ENCODE measurements around the gene AGBL5.
A peak's percentile ranks its signal among the peaks of the same experiment; 100 is the strongest.

AGBL5 gene

DNA sequence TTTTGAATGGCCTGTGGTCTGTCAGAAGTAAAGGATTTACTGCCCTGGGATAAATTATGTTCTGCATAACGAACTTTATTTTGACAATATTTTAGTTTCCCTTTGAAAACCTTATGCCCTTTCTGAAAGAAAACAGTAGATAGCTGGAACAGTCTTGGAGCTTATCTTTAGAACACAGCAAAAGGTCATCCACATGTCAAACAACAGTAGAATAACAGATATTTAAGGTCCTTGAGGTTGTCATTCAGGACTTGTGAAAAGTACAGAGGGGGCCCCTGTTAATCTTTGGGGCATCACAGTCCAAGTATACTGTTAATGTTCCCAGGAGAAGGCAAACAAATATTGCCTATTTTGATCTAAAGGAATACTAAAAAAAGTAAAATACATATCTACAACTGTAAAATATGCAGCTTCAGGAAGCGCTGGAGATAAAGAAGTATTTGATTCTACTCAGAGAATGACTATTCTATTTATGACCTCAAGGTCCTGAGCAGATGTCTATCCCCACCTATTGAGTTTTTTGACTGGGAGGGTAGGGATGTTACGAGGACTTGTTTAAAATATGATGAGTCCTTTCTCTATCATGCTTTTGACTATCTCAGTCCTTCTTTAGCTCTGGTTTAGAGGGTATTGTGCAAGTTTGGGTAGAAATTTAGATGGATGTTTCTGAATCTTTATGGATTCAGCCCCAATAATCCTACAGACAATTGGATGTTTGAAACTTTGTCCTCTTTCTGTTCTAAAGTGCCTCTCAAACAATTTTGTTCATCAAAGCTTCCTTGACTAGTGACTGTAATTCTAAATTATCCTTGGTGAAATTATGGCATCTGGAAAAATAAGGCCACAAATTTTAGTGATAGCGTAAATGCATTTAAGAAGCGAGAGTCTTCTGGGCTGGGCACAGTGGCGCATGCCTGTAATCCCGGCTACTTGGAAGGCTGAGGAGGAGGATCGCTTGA lies 43.8 kb upstream of the AGBL5 start:
- Mint-ChIP-seq H3K36me3 (ENCODE audit: low read depth) (peaks cover 10% of the 10 kb centered on the region), H3K4me1 (no peaks in the 10 kb centered on the region), H3K4me3 (no peak overlapping the region), H3K27ac (peak overlapping the region; percentile 22), H3K9me3 (peaks cover 5% of the 10 kb centered on the region), H3K27me3 (ENCODE audit: low read depth, poor library complexity) (peaks cover 6% of the 10 kb centered on the region)
- DNase-seq: no peak
- no peak for TF ChIP-seq CTCF (IDR thresholded peaks at IDR 0.05)

GRCh38 chr2:27008678-27009077 lies 42.8 kb upstream of the AGBL5 start:
- H3K4me1 Mint-ChIP-seq: no peaks in the 10 kb centered on the region
- H3K36me3 Mint-ChIP-seq (ENCODE audit: low read depth): peaks cover 18% of the 10 kb centered on the region
- peaks cover 6% of the 10 kb centered on the region for H3K27me3 Mint-ChIP-seq (ENCODE audit: low read depth, poor library complexity)
- H3K9me3 Mint-ChIP-seq: peaks cover 7% of the 10 kb centered on the region
- TF ChIP-seq CTCF (IDR thresholded peaks at IDR 0.05): no peak
- H3K27ac Mint-ChIP-seq: no peak overlapping the region
- H3K4me3 Mint-ChIP-seq: no peak overlapping the region
- no peak for DNase-seq

- no peak overlapping the region for H3K27ac Mint-ChIP-seq
- no peak for DNase-seq
- H3K4me3 Mint-ChIP-seq: no peak overlapping the region
- peaks cover 3% of the 10 kb centered on the region for H3K27me3 Mint-ChIP-seq (ENCODE audit: low read depth, poor library complexity)
- H3K4me1 Mint-ChIP-seq: no peaks in the 10 kb centered on the region
- peaks cover 7% of the 10 kb centered on the region for H3K9me3 Mint-ChIP-seq
- peaks cover 22% of the 10 kb centered on the region for H3K36me3 Mint-ChIP-seq (ENCODE audit: low read depth)
- TF ChIP-seq CTCF (IDR thresholded peaks at IDR 0.05): no peak
Measured at GRCh38 chr2:27009083-27009482, 42.4 kb upstream of the AGBL5 start.

DNA sequence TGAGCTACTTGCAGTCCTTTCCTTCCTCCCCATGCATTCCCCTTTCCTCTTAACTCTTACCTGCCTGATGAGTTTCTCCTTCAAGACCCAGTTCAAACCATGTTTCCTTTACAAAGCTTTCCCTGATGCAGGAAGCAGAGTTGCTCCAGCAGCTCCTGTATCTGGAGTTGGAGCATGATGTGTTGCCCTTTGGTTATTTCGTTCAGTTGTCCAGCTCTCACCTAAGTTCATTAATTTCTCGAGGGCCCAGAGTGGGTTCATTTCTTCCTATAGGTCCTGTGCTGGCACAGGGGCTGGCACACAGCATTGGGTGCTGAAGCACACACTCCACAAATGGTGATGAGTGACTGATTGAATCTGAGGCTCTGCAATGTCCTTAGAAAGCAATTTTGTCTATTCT lies 41.8 kb upstream of the AGBL5 start:
- Mint-ChIP-seq H3K9me3 (peaks cover 7% of the 10 kb centered on the region), H3K4me1 (no peaks in the 10 kb centered on the region), H3K27ac (no peak overlapping the region), H3K4me3 (no peak overlapping the region), H3K36me3 (ENCODE audit: low read depth) (peaks cover 27% of the 10 kb centered on the region), H3K27me3 (ENCODE audit: low read depth, poor library complexity) (peaks cover 3% of the 10 kb centered on the region)
- TF ChIP-seq CTCF (IDR thresholded peaks at IDR 0.05): no peak
- no peak for DNase-seq

GRCh38 chr2:27010139-27010538 lies 41.3 kb upstream of the AGBL5 start:
- no peaks in the 10 kb centered on the region for H3K4me1 Mint-ChIP-seq
- no peak for DNase-seq

More at GRCh38 chr2:27010139-27010538, 41.3 kb upstream of the AGBL5 start:
- peaks cover 3% of the 10 kb centered on the region for H3K27me3 Mint-ChIP-seq (ENCODE audit: low read depth, poor library complexity)
- peaks cover 31% of the 10 kb centered on the region for H3K36me3 Mint-ChIP-seq (ENCODE audit: low read depth)
- no peak overlapping the region for H3K4me3 Mint-ChIP-seq
- no peak overlapping the region for H3K27ac Mint-ChIP-seq
- peaks cover 7% of the 10 kb centered on the region for H3K9me3 Mint-ChIP-seq
- TF ChIP-seq CTCF (IDR thresholded peaks at IDR 0.05): no peak
